Keratinocyte (primary cell): Measurements from ENCODE around the gene ANTXR2.

Experiments
- CTCF ChIP-seq, 3 experiments: IDR thresholded peaks in 1 of 3; conservative IDR thresholded peaks in 1 of 3; optimal IDR thresholded peaks in 1 of 3; 2 replicates in 2 of 3; 3 replicates in 1 of 3; pipeline versions ENCODE3 to v1.5.1; 2011; ENCODE audit warnings: low read length in 3 of 3, mild to moderate bottlenecking in 3 of 3, moderate library complexity in 2 of 3, control low read depth in 1 of 3, inconsistent platforms in 1 of 3; ENCODE audit not compliant: insufficient read depth in 2 of 3; ENCODE audit errors: extremely low read depth in 1 of 3
- EZH2 ChIP-seq: IDR thresholded peaks from one replicate; pipeline ENCODE4 v1.6.1; 2012; ENCODE audit warnings: inconsistent platforms, mild to moderate bottlenecking, low read length, moderate library complexity

- TF ChIP-seq EZH2 (no peak), CTCF (optimal IDR thresholded peaks at IDR 0.05 in 1 of 3, IDR thresholded peaks at IDR 0.05 in 1 of 3, conservative IDR thresholded peaks at IDR 0.05 in 1 of 3; ENCODE audit: extremely low read depth in 1 of 3, insufficient read depth in 2 of 3, low read length in 3 of 3) (no peak)
Observed at GRCh38 chr4:79886021-79886420, 187.0 kb downstream of the ANTXR2 start.
